Measurements from ENCODE around the gene SNX14. TPM values are rescaled to one million over a fixed set of nuclear protein-coding genes. Genes with fewer than 3 reads are reported as not detected.

Gene SNX14
- total RNA-seq, 1 donor: 117 TPM

GRCh38 chr6:85483846-85484245 is 109.8 kb downstream of the SNX14 start:
- no peak overlapping the region for H3K4me2 ChIP-seq (ENCODE audit: insufficient read depth, low read length)
- no peaks in the 10 kb centered on the region for H4K20me1 ChIP-seq (ENCODE audit: insufficient read depth, low read length)
- peaks cover 71% of the 10 kb centered on the region for H3K36me3 ChIP-seq (ENCODE audit: insufficient read depth, low read length)
- no peak overlapping the region for H2AFZ ChIP-seq (ENCODE audit: low read length)
- H3K4me1 ChIP-seq (ENCODE audit: insufficient read depth, low read length): peaks cover 19% of the 10 kb centered on the region
- no peaks in the 10 kb centered on the region for H3K27me3 ChIP-seq (ENCODE audit: insufficient read depth, low read length)
- no peak for TF ChIP-seq CTCF (IDR thresholded peaks at IDR 0.05; ENCODE audit: extremely low read depth, low read depth, low read length)
- peaks cover 38% of the 10 kb centered on the region for H3K79me2 ChIP-seq (ENCODE audit: insufficient read depth, low read length)
- peak overlapping the region; percentile 73 for H3K27ac ChIP-seq (ENCODE audit: low read depth, low read length)
- H3K4me3 ChIP-seq (ENCODE audit: insufficient read depth, low read length): no peak overlapping the region
- DNase-seq (ENCODE audit: insufficient read length, low spot score, missing footprints): no peak
- H3K9me3 ChIP-seq (ENCODE audit: low read depth, low read length): no peaks in the 10 kb centered on the region

GRCh38 chr6:85482905-85483700 is 110.6 kb downstream of the SNX14 start:
- H3K27ac ChIP-seq (ENCODE audit: low read depth, low read length): peak overlapping the region; percentile 73
- H3K4me3 ChIP-seq (ENCODE audit: insufficient read depth, low read length): no peak overlapping the region
- H3K27me3 ChIP-seq (ENCODE audit: insufficient read depth, low read length): no peaks in the 10 kb centered on the region
- no peaks in the 10 kb centered on the region for H3K9me3 ChIP-seq (ENCODE audit: low read depth, low read length)
- peak; percentile 100 for TF ChIP-seq CTCF (IDR thresholded peaks at IDR 0.05; ENCODE audit: extremely low read depth, low read depth, low read length)
- H3K4me1 ChIP-seq (ENCODE audit: insufficient read depth, low read length): peaks cover 19% of the 10 kb centered on the region
- no peak overlapping the region for H2AFZ ChIP-seq (ENCODE audit: low read length)
- peak overlapping the region; percentile 54 for H3K4me2 ChIP-seq (ENCODE audit: insufficient read depth, low read length)
- H3K36me3 ChIP-seq (ENCODE audit: insufficient read depth, low read length): peaks cover 69% of the 10 kb centered on the region
- peaks cover 41% of the 10 kb centered on the region for H3K79me2 ChIP-seq (ENCODE audit: insufficient read depth, low read length)
- DNase-seq (ENCODE audit: insufficient read length, low spot score, missing footprints): peak; percentile 88
- no peaks in the 10 kb centered on the region for H4K20me1 ChIP-seq (ENCODE audit: insufficient read depth, low read length)

- H4K20me1 ChIP-seq (ENCODE audit: insufficient read depth, low read length): no peaks in the 10 kb centered on the region
- no peaks in the 10 kb centered on the region for H3K27me3 ChIP-seq (ENCODE audit: insufficient read depth, low read length)
- no peaks in the 10 kb centered on the region for H3K9me3 ChIP-seq (ENCODE audit: low read depth, low read length)
- no peak for TF ChIP-seq CTCF (IDR thresholded peaks at IDR 0.05; ENCODE audit: extremely low read depth, low read depth, low read length)
- DNase-seq (ENCODE audit: insufficient read length, low spot score, missing footprints): peak; percentile 78
- no peak overlapping the region for H2AFZ ChIP-seq (ENCODE audit: low read length)
- peak overlapping the region; percentile 73 for H3K27ac ChIP-seq (ENCODE audit: low read depth, low read length)
- H3K4me3 ChIP-seq (ENCODE audit: insufficient read depth, low read length): no peak overlapping the region
- H3K36me3 ChIP-seq (ENCODE audit: insufficient read depth, low read length): peaks cover 68% of the 10 kb centered on the region
- peaks cover 47% of the 10 kb centered on the region for H3K79me2 ChIP-seq (ENCODE audit: insufficient read depth, low read length)
- peaks cover 19% of the 10 kb centered on the region for H3K4me1 ChIP-seq (ENCODE audit: insufficient read depth, low read length)
- peak overlapping the region; percentile 54 for H3K4me2 ChIP-seq (ENCODE audit: insufficient read depth, low read length)
These were observed 111.3 kb downstream of the SNX14 start for GRCh38 chr6:85482206-85482904.

GRCh38 chr6:85479208-85479607 is 114.5 kb downstream of the SNX14 start:
- Histone ChIP-seq H3K36me3 (ENCODE audit: insufficient read depth, low read length) (peaks cover 69% of the 10 kb centered on the region), H3K27me3 (ENCODE audit: insufficient read depth, low read length) (no peaks in the 10 kb centered on the region), H3K4me2 (ENCODE audit: insufficient read depth, low read length) (no peak overlapping the region), H4K20me1 (ENCODE audit: insufficient read depth, low read length) (no peaks in the 10 kb centered on the region), H3K9me3 (ENCODE audit: low read depth, low read length) (no peaks in the 10 kb centered on the region), H3K4me3 (ENCODE audit: insufficient read depth, low read length) (no peak overlapping the region), H2AFZ (ENCODE audit: low read length) (no peak overlapping the region), H3K4me1 (ENCODE audit: insufficient read depth, low read length) (peaks cover 19% of the 10 kb centered on the region), H3K27ac (ENCODE audit: low read depth, low read length) (peak overlapping the region; percentile 24), H3K79me2 (ENCODE audit: insufficient read depth, low read length) (peaks cover 61% of the 10 kb centered on the region)
- no peak for DNase-seq (ENCODE audit: insufficient read length, low spot score, missing footprints)
- TF ChIP-seq CTCF (IDR thresholded peaks at IDR 0.05; ENCODE audit: extremely low read depth, low read depth, low read length): no peak
